ENCODE results near the gene SLC9A9. TPM values are rescaled to one million over a fixed set of nuclear protein-coding genes. Genes with fewer than 3 reads are reported as not detected.

The SLC9A9 gene
- total and polyA plus RNA-seq, 10 of the 15 experiments (the other 5 are each of a cell fraction or from before 2014, with no cell fraction given): 3.5 to 14.2 (median 9.3) TPM

GRCh38 chr3:143820466-143821221 lies 27.6 kb downstream of the SLC9A9 start (continued):
- TF ChIP-seq PKNOX1 (IDR thresholded peaks at IDR 0.05) (no peak), NR2C2 (IDR thresholded peaks at IDR 0.05; ENCODE audit: borderline replicate concordance, control insufficient read depth, insufficient read length, low read depth) (no peak)

DNA sequence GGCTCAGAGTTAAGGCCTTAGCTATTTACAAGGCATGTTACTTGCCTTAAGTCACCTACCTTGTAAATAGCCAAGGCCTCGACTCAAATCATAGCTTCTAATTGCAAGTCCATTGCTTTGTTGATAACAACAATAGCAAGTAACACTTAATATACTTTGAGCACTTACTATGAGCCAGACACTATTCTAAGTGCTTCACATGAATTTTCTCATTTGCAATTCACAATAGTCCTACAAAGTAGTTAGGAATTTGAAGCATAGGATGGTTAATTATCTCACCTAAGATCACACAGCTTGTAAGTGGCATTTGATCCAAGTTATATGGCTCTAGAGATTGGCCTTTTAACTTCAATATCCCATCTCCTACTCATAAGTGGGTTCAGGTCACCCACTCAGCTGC lies 28.4 kb downstream of the SLC9A9 start:
- DNase-seq (ENCODE audit: low read depth, low spot score) (no peak), FAIRE-seq (no peak), ATAC-seq (no peak)
- WGBS (ENCODE audit: insufficient coverage, insufficient replicate concordance, low lambda C conversion rate, missing lambda C conversion rate): 95% methylated on average over 1 of the region's 1 CpG
- no peaks in the 10 kb centered on the region for H3K27me3 ChIP-seq (replicated peaks in 1 of 2; ENCODE audit: control insufficient read depth in 2 of 2, insufficient read depth in 2 of 2, low read length in 1 of 2)
- intact Hi-C loops (cut with micrococcal nuclease; ENCODE audit: unreplicated experiment) (no loop called here), in situ Hi-C loops (cut with MboI) (no loop called here)
- CTCF ChIA-PET: no interaction called here
- TF ChIP-seq KDM1A (IDR thresholded peaks at IDR 0.05; ENCODE audit: borderline replicate concordance) (no peak), SUPT20H (IDR thresholded peaks at IDR 0.05; ENCODE audit: borderline replicate concordance, control insufficient read depth, low read depth, low read length) (no peak), NFYA (IDR thresholded peaks at IDR 0.05; ENCODE audit: borderline replicate concordance, low read depth, low read length) (no peak), SRF (IDR thresholded peaks at IDR 0.05; ENCODE audit: low read depth in 2 of 2, low read length in 2 of 2) (no peak)
- TF ChIP-seq, protein P1, sequence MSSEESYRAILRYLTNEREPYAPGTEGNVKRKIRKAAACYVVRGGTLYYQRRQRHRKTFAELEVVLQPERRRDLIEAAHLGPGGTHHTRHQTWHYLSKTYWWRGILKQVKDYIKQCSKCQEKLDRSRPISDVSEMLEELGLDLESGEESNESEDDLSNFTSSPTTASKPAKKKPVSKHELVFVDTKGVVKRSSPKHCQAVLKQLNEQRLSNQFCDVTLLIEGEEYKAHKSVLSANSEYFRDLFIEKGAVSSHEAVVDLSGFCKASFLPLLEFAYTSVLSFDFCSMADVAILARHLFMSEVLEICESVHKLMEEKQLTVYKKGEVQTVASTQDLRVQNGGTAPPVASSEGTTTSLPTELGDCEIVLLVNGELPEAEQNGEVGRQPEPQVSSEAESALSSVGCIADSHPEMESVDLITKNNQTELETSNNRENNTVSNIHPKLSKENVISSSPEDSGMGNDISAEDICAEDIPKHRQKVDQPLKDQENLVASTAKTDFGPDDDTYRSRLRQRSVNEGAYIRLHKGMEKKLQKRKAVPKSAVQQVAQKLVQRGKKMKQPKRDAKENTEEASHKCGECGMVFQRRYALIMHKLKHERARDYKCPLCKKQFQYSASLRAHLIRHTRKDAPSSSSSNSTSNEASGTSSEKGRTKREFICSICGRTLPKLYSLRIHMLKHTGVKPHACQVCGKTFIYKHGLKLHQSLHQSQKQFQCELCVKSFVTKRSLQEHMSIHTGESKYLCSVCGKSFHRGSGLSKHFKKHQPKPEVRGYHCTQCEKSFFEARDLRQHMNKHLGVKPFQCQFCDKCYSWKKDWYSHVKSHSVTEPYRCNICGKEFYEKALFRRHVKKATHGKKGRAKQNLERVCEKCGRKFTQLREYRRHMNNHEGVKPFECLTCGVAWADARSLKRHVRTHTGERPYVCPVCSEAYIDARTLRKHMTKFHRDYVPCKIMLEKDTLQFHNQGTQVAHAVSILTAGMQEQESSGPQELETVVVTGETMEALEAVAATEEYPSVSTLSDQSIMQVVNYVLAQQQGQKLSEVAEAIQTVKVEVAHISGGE (CRISPR knock-in tag; IDR thresholded peaks at IDR 0.05): no peak
- H2AFZ ChIP-seq (ENCODE audit: control insufficient read depth, low read depth, low read length): no peak overlapping the region
- H3K27ac ChIP-seq (ENCODE audit: control insufficient read depth, insufficient read depth): no peak overlapping the region
- SMC1A ChIA-PET (ENCODE audit: uncharacterized antibody, unreplicated experiment): no interaction called here
- no TSS peak for BruUV-seq (replicated peaks)
- H3K4me2 ChIP-seq (ENCODE audit: control insufficient read depth, insufficient read depth): no peak overlapping the region
- H3K4me1 ChIP-seq (ENCODE audit: control insufficient read depth, insufficient read depth, low read length): peaks cover 12% of the 10 kb centered on the region
- no peak overlapping the region for H3K4me3 ChIP-seq
- no peaks in the 10 kb centered on the region for H4K20me1 ChIP-seq (ENCODE audit: control insufficient read depth, insufficient read depth)
- no peaks in the 10 kb centered on the region for H3K36me3 ChIP-seq (ENCODE audit: control insufficient read depth in 2 of 2, insufficient read depth in 2 of 2, low read length in 1 of 2)
- no peak overlapping the region for H3K9ac ChIP-seq (ENCODE audit: control insufficient read depth, insufficient read depth, low read length)
- no peaks in the 10 kb centered on the region for H3K9me3 ChIP-seq (replicated peaks; ENCODE audit: control insufficient read depth, insufficient read depth, low read length)
- RAD21 ChIA-PET (ENCODE audit: unreplicated experiment): no interaction called here
- POLR2A ChIA-PET: no interaction called here
- no peaks in the 10 kb centered on the region for H3K79me2 ChIP-seq (ENCODE audit: control insufficient read depth, insufficient read depth, low read length)
